Body of pancreas (tissue), 4 donors: ENCODE measurements around the gene FGD3.

Source experiments
- CTCF ChIP-seq, 7 experiments: fragments of 450-650 bp in 4 of 7; fragments of 200-600 bp in 3 of 7; sonication (generic) in 3 of 7; IDR thresholded peaks; one replicate each; pipeline ENCODE4 v1.5.1; 2016 to 2019; ENCODE audit warnings: antibody characterized with exemption in 7 of 7
- POLR2A ChIP-seq, 3 donors: fragments of 450-650 bp; IDR thresholded peaks; one replicate each; pipeline ENCODE4 v1.6.1; 2016; ENCODE audit warnings: antibody characterized with exemption in 3 of 3, mild to moderate bottlenecking in 2 of 3

- TF ChIP-seq POLR2A (IDR thresholded peaks at IDR 0.05) (no peak), CTCF (IDR thresholded peaks at IDR 0.05) (no peak)
Observed at GRCh38 chr9:93060746-93061259, 113.5 kb downstream of the FGD3 start.
